ENCODE results near the gene PANX3. TPM values are rescaled to one million over a fixed set of nuclear protein-coding genes. Genes with fewer than 3 reads are reported as not detected.
"Not testable (repeated sequence)": the region's sequence is repeated elsewhere in the genome, so short reads cannot be mapped to it uniquely, and the experiment has no call there.

Gene PANX3, protein sequence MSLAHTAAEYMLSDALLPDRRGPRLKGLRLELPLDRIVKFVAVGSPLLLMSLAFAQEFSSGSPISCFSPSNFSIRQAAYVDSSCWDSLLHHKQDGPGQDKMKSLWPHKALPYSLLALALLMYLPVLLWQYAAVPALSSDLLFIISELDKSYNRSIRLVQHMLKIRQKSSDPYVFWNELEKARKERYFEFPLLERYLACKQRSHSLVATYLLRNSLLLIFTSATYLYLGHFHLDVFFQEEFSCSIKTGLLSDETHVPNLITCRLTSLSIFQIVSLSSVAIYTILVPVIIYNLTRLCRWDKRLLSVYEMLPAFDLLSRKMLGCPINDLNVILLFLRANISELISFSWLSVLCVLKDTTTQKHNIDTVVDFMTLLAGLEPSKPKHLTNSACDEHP
- total RNA-seq, result not detected in 2 replicates

- intact Hi-C loops (cut with micrococcal nuclease), result no loop called here
Observed at GRCh38 chr11:124611064-124611463, at the start of gene PANX3. Gene PANX3, plus strand, starts transcription at chr11:124611428. Its CDS starts 129 bp downstream, at chr11:124611557.

GRCh38 chr11:124569697-124570096 lies 41.5 kb upstream of the PANX3 start, which contains the start of gene OR8A1:
Gene OR8A1, plus strand, starts transcription at chr11:124569997. Its CDS starts 123 bp downstream, at chr11:124570120.
- intact Hi-C loops (cut with micrococcal nuclease), result no loop called here

DNA sequence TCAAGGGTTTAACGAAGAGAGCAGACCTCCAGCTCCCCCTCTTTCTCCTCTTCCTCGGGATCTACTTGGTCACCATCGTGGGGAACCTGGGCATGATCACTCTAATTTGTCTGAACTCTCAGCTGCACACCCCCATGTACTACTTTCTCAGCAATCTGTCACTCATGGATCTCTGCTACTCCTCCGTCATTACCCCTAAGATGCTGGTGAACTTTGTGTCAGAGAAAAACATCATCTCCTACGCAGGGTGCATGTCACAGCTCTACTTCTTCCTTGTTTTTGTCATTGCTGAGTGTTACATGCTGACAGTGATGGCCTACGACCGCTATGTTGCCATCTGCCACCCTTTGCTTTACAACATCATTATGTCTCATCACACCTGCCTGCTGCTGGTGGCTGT lies 41.1 kb upstream of the PANX3 start:
- intact Hi-C loops (cut with micrococcal nuclease), result no loop called here

DNA sequence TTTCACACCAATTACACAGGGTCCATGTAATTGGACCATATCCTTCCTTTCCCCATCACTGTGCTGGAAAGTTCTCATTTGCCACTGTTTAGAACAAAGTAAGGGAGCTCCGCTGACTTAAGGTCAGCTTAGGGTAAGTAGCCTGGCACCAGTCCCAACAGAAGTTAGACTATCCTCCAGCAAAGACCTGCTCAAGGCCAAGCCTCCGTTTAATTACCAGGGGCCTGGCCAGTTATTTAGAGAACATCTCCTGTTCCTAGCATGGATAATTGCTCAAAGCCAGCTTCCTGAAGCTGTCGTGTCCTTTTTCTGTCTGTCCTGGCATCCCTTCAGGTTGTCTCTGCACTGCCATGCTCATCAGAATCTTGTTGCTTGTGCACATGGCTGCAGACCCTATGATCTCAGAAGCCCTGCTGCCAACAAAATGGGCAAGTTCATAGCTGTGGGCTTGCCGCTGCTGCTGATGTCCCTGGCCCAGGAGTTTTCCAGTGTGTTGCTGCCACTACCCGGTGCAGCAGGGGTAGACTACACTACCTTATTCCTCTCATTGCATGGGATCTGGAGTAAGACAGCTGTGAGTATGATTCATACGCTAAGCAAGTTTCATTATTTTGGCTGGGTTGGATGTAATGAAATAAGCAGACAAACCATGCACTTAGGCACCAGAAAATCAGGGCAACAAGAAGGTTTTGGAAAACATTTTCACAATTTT lies 33.4 kb upstream of the PANX3 start:
- intact Hi-C loops (cut with micrococcal nuclease), result no loop called here

GRCh38 chr11:124578761-124579160 lies 32.5 kb upstream of the PANX3 start:
- intact Hi-C loops (cut with micrococcal nuclease), result no loop called here

DNA sequence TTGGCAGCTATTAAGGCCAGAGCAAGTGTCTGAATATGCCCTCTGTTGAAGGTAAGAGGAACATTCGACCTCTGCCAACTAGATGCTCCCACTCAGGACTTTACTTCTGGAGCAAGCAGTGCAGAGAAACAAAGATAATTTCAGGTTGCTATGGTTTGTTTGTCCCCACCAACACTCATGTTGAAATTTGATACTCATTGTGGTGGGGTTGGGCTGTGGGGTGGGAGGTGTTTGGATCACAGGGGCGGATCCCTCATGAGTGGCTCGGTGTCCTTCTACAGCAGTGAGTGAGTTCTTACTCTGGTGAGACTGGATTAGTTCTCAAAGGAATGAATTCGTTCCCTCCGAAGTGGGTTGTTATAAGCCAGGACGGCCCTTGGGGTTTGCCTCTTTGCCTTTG lies 29.4 kb upstream of the PANX3 start:
- intact Hi-C loops (cut with micrococcal nuclease), result no loop called here

GRCh38 chr11:124582565-124582964 lies 28.7 kb upstream of the PANX3 start:
- intact Hi-C loops (cut with micrococcal nuclease), result no loop called here

- intact Hi-C loops (cut with micrococcal nuclease), result no loop called here
Observed at GRCh38 chr11:124583781-124584180, 27.4 kb upstream of the PANX3 start.

- intact Hi-C loops (cut with micrococcal nuclease), result loop anchor here (5.0 kb wide), 1 partner anchor 513 kb away; no protein-coding TSS in a partner anchor
Observed at GRCh38 chr11:124584681-124585372, 26.4 kb upstream of the PANX3 start.

- intact Hi-C loops (cut with micrococcal nuclease), result loop anchor here (1.0 to 5.0 kb wide), 2 partner anchors 171 to 514 kb away; no protein-coding TSS in a partner anchor
Observed at GRCh38 chr11:124586238-124586860, 24.9 kb upstream of the PANX3 start.

GRCh38 chr11:124591430-124591829 lies 19.8 kb upstream of the PANX3 start:
- intact Hi-C loops (cut with micrococcal nuclease), result no loop called here

- intact Hi-C loops (cut with micrococcal nuclease), result no loop called here
Observed at GRCh38 chr11:124592627-124593026, 18.6 kb upstream of the PANX3 start.

GRCh38 chr11:124595302-124595701 lies 15.9 kb upstream of the PANX3 start:
- intact Hi-C loops (cut with micrococcal nuclease), result no loop called here

DNA sequence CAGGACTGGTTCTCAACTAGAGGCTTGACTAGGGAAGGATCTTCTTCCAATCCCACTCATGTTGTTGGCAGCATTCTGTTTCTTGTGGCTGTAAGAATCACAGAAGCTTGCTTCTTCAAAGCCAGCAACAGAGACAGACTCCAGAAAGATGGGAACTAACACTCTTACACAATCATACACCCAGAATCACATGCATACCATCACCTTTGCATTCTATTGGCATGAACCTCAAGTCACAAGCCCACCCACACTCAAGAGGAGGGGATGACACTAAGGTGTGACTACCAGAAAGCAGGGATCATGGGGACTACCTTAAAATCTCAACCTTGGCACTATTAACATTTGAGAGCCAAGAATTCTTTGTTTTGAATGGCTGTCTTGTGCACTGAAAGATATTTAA lies 13.6 kb upstream of the PANX3 start:
- intact Hi-C loops (cut with micrococcal nuclease), result no loop called here

DNA sequence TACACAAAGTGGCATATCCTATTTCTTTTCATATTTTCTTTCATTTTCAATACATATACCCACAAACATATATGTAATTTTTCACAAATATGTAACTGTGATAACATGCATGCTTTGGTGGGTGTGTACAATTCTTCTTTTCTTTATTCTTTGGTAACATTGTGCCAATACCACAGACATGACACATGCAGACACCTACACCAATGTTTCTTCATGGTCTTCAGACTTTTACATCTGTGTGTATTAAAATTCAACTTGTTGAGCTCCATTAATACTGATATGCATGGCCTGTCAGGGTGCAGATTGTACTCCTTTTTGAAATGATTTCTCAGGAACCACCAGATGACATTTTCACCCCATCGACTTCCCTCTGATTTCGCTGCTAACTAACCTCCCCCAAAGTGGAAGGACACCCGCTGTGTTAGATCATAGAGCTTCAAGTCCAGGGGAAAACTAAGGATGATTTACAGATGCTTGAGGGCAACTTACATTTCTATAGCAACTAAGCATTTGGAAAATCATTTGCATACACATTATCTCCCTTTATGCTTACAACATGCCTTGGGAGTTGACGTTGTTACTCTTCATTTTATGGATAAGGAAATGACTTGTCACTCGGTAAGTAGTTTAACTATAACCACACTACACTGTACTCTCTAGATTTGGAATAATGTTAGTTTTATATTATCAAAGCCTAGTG lies 10.5 kb upstream of the PANX3 start:
- intact Hi-C loops (cut with micrococcal nuclease), result no loop called here

GRCh38 chr11:124602193-124602592 lies 9.0 kb upstream of the PANX3 start:
- intact Hi-C loops (cut with micrococcal nuclease), result no loop called here

DNA sequence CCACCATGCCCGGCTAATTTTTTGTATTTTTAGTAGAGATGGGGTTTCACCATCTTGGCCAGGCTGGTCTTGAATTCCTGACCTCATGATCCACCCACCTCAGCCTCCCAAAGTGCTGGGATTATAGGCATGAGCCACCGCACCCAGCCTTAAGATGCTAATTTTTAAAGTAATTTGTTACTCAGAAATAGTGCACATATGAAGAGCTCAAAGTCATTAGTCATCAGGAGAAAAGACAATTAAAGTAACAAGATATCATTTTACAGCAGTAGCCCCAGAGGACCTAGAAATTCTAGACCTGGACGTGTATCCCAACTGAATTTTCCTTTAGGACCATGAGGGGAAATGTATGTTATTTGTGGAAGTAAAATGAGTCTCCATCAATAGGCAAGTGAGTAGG lies 8.5 kb upstream of the PANX3 start:
- intact Hi-C loops (cut with micrococcal nuclease), result not testable (repeated sequence)

DNA sequence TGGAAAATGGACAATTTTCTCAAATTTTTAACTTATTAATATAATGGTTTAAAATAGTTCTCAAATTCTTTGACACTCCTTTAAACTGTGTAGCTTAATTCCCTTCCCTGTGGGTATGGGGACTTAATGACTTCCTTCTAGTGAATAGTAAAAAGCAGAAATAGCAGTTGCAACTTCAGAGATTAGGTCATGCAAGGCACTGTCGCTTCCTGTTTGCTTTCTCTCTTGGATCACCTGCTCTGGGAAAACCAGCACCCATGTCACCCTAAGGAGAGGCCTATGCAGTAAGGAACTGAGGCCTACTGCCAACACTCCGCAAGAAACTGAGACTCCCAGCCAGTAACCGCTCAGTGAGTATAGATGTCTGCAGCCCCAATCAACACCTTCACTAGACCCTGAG lies 5.5 kb upstream of the PANX3 start:
- intact Hi-C loops (cut with micrococcal nuclease), result no loop called here

DNA sequence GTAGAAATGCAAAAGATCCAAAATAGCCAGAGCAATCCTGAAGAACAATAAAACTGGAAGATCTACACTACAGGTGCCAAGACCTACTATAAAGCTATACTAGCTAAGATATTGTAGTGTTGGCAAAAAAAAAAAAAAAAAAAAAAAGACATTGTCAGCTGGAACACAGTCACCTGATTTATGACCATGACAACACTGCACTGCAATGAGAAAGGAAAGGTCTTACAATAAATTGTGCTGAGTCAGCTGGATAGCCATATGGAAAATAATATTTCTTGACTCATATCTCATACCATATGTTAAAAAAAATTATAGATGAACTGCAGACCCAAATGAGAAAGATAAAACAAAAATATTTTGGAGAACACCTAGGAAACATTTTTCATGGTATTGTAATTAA lies 3.1 kb upstream of the PANX3 start:
- intact Hi-C loops (cut with micrococcal nuclease), result no loop called here

- intact Hi-C loops (cut with micrococcal nuclease), result no loop called here
Observed at GRCh38 chr11:124610295-124610694, 933 bp upstream of the PANX3 start.

DNA sequence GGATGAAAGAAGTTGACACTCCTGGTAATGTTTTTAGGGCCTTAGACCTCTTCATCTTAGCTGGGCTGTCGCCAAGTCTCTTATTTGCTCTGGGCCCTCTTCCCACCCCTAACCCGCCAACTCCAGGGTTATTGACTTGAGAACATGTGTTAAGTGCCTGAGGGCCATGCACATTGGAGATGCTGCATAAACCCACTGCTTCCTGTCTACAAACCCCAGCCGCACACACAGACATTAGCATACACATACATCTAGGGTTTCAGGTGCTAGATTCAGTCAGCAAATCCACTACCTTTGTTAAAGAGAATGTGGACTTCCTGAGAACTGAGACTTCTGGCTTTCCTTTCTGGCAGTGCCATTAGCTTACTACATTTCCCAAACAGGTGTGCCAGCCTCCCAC lies 817 bp downstream of the PANX3 start:
- intact Hi-C loops (cut with micrococcal nuclease), result no loop called here
